NCI-H1092 (cell line): ENCODE measurements around the gene STOM.

Source experiments
- DNase-seq: peaks from one replicate; lab custom pipeline; 2025; lab: John Stamatoyannopoulos, UW

The STOM gene

DNA sequence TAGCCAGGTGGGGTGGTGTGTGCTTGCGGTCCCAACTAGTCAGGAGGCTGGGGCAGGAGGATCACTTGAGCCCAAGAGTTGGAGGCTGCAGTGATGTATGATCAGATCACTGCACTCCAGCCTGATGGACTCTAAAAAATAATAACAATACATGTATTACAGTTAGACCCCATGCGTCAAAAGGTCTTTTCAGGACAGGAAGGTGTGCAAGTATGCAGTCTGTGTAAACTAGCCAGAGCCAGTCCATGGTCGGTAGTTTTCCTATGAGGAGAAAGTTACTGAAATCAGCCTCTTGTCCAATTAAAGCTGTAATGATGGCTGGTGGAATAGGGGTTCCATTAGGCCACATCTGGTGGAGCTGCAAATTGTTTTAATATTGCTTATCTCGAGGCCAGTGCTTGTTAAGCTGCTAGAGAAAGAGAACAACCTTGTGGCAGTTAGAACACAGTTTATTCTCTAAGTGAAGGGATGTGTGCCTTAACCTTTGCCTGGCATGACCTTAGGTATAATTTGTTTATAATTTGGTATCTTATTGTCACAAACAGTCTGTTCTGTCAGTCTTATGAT, 1.5 kb upstream of the STOM start:
- DNase-seq, result no peak

DNA sequence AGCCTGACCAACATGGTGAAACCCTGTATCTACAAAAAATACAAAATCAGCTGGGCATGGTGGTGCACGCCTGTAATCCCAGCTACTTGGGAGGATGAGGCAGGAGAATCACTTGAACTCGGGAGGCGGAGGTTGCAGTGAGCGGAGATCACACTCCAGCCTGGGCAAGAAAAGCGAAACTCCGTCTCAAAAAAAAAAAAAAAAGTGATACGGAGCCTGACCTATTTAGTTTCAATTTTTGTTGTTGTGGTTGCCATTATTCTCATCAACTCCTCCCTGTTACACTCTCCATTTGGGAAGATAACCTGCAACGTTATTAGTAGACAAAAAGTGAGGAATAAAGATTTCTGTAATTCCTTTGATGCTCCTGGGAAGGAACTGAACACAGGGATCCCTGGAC, 1.3 kb downstream of the STOM start:
- no peak for DNase-seq

DNA sequence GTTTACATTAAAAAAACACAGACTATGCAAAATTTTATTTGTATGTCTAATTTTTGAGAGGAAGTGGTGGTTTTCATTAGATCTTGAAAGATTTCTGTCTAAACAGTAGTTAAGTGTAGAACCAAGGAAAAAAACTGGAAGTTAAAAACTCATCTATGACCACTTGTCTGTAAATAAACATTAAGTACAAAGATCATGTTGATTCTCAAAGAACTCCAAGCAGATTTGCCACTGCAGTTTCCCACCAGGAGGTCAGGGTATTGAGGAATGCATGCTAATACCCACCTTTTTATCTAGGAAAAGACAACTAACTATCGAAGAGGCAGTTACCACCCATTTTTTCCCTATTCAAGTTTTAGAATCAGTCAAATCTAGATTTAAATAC, 1.9 kb downstream of the STOM start:
- no peak for DNase-seq

DNA sequence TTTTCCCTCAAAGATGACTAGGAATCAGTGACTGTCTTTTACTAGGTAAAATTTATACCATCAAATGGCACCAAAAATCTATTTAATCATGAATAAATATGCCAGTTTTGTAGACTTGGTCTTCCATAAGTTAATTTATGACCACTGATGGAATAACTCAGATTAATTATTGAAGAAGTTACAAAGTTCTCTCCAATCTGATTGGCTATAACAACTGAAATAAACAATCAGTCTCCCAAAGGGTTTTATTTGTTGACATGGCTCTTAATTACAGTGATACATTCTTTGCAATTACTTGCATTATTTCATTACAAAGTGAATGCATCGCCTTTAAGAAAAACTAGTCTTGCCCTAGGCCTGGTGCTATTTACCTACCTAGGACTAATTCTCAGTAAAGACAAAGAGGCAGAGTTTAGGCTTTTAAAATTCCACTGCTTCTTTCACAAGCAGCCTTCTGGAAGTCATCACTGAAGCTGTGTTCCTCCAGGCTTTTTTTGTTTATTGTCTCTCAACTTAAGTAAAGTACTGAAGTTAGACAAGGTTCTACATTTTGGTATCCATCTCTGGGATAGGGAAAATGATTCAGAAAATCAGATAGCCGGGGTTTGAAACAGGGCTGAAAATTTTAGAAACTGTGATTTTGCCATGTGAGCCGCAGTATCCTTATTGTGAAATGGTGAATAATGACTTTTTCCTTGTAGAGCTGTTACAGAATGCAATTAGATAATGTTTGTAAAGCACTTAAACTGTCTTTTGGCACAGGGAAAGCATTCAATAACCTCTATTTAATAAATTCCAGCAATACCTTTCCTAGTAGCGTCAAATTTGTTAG, 2.5 kb downstream of the STOM start:
- no peak for DNase-seq

DNA sequence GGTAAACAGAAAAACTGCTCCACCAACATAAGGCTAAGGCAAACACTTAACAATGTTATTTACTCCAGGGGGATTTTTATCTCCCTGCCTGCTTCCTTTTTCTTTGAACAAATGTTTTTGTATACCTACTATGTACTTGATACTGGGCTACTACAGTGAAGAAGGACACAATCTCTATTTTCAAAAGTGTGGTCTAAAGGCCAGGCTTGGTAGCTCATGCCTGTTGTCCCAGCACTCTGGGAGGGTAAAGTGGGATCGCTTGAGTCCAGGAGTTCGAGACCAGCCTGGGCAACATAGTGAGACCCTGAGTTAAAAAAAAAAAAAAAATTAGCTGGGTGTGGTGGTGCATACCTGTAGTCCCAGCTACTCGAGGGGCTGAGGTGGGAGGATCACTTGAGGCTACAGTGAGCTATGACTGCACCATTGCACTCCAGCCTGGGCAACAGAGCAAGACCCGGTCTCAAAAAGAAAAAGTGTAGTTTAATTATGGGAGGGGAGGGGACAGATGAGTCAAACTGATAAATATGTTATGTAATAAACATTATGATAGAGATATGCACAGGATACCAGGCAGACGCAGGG, 3.3 kb downstream of the STOM start:
- DNase-seq, result no peak

DNA sequence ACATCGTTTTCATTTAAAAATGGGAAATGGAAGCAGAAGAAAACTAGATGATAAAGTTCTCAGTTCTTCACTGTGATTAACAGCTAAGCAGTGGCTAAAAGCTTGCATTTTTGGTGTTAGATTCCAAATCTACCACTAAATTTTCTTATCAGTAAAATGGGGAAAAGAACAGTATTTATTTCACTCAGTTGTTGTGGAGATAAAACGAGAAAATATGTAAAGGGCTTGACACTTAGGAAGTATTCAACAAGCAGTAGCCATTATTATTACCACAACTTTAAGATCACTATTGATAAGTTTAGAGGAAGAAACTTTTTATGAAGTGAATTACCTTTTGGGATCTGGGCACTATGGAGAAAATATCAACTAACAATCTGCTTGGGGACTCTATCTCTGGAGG, 4.5 kb downstream of the STOM start:
- DNase-seq, result no peak

DNA sequence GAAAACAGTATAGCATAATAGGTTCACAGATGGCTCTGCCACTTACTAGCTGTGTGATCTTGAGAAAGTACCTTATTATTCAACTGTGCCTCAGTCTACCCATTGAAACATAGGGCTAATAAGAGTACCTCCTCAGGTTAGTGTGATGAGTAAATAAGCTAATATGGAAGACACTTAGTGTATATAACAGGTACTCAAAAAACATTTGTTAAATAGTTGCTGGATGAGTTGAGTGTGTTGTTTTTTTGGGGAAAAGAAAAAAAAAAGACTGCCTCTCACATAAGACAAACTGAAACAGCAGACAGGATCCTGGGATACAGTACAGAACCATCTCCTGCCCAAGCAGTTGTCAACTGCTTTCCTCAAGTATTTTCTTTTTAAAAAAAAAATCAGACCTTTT, 5.2 kb downstream of the STOM start:
- DNase-seq, result no peak

DNA sequence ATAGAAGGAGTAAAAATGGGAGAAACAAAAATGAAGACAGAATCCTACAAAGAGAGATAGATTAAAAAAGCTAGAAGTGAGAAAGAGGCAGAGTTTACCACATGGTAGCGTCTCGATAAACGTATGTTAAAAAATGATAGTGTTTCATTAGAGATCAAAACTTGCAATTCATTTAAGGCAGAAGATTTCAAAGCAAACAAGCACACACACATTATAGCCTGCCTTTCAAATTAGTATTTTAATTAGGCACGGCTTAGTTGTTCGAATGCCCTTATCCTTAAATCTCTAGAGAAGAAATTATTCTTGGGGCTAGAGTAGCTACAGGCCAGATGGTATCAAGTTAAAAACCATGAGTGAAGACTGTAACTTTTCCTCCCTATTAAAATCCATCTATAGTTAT, 6.0 kb downstream of the STOM start:
- DNase-seq, result no peak

DNA sequence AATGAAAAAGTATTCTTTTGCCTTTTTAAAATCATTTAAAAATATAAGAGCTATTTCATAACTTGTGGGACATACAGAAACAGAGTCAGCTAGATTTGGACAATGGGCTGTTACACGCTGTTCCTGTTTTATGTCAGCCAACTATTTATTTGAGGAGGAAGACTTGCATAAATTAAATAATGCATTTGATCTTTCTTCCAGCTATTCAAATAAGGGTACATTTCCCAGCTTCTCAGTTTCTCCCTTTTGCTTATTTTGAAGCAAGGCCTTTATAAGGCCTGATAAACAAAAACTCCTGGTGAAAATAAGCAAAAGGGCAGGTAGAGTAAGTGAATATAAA, 6.5 kb downstream of the STOM start:
- DNase-seq, result no peak

DNA sequence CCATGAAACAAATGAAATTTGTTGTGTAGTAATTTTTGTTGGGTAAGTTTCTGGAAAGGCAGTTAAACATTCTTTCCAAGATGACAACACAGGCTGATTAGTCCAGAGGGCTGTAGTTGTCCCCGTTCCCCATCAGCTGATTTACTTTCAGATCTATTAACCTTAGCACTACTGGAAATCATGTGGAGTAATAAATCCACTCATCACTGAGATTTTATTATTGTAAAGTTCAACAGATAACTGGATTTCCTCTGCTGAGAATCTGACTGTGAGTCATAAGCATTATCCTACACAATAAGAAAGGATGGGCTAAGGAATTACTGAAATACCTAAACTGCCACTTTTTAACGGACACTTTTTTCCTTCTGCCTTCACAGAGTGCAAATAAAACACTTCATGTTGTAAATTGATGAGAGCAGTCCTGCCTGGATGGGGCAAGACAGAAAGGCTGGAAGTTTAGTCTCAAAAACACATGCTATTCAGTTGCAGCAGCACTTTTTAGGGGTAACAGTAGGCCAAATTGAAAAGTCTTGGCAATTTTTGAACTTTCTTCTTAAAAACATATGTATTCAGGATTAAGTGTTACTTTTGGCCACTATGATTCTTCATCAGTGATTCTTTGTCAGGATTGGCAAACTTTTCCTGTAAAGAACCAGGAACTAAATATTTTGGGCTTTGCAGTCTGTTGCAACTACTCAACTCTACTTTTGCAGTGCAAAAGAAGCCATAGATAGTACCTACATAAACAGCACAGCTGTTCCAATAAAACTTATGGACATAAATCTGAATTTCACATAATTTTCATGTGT, 7.0 kb downstream of the STOM start:
- no peak for DNase-seq

DNA sequence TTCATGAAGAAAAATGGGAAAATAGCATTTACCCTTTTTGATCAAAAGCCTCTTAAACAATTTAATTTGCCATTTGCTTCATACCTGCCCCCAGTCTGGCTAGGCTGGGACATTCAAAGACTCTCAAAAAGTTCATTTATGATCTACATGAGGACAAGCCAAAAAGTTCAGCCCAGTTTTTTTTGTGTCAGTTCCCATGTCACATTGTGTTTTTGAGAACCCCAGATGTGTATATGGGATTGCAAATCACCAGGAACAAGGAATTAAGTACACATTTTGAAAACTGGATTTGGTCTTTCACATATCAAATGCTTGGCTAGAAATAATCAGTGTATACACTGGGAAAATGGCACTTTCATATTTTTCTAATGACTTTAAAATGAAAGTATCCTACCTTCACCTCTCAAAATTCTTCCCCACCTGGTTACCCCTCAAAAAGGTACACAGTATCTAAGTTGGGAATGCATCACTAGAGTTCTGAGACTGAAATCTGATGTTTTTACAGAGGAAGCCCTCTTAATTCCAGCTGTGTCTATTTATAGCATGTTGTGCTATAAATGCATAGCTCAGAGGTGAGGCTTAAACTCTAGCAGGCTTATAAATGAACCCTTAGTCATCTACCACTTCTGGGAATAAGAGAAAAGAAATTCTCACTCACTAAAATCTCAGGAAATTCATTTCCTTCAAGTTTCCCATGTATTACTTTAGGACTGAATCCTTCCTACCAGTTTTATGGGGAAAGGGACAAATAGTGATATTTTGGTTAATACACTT, 9.3 kb downstream of the STOM start:
- no peak for DNase-seq

DNA sequence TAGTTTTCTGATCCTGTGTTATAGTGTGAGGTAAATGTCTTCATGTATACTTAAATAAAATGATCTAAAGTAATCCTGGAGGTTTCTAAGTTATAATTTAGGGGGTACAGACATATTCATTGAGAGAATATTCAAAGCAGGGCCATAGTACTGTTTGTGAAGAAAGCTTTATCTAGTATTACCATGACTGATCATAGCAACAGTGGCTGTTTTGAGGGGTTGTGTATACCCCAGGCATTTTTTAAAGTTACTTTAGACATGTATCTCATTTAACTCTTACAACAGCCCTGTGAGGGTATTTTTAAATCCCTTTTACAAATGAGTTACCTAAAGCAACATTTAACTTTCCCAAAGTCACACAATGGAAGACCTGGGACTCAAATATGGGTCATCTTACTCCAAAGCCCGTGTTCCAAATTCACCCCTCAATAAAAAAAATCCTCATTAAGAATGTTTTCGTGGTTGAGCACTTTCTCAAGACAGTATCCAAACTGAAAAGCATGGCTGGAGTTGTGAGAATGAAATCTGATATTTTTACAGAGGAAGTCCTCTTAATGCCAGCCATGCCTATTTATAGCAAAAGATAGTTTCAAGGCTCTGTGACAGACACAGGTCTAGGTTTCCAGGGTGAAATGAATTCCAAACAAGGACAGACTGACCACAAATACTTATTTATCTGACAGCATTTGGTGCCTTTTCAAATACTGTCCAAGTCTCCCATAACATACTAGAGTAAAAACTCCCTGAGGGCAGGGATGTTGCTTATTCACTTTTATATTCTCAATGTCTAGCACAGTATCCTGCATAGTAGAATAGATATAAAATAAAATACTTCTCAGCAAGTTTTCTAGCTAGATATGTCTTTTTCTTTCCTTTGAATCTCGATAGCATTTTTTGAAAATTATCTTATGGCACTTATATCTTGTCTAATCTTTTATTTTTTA, 10.4 kb downstream of the STOM start:
- no peak for DNase-seq

DNA sequence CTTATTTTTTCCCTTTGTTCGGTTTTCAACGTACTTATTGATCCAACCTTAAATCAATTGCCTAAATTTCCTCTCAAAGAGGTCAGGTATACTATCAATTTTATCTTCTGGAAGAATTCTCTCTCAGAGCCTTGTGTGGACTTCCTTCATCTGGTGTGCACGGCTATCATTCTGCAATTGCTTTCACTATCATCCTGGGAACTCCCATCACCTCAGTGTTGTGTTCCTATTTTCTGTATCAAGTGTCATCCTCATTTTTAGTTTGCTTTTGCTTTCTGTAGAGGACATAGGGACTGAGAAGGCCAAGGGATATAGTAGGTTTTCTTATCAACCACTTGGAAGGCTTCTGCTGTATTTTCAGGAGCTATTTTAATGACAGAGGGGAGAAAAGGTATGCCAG, 11.3 kb downstream of the STOM start:
- DNase-seq, result no peak

DNA sequence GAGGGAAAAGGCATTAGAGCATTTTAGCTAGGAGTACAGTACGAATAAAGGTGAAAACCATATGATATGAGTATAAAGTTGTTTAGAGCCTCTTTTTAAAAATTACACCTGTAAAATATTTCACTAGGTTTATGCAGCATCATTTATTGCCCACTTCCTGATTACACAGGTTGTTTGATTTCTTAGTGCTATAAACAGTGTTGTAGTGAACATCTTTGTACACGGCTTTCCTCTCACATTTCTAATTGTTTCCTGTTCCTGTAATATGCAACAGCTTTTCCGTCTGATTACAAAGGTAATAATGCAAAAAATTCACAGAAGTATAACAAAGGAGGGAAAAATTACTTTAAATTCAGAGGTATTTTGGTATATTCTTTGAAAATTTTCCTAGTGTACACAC, 13.0 kb downstream of the STOM start:
- DNase-seq, result no peak

DNA sequence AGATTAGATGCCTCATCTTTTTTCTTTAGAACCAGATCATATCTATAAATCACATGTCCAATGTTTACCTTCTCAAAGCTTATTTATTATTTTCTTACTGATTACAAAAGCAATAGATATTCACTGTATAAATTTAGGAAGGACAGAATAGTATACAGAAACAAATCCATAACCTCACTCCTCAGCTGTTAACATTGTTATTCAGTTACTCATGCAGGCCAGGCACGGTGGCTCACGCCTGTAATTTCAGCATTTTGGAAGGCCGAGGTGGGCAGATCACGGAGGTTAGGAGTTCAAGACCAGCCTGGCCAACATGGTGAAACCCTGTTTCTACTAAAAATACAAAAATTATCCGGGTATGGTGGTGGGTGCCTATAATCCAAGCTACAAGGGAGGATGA, 15.3 kb downstream of the STOM start:
- no peak for DNase-seq

DNA sequence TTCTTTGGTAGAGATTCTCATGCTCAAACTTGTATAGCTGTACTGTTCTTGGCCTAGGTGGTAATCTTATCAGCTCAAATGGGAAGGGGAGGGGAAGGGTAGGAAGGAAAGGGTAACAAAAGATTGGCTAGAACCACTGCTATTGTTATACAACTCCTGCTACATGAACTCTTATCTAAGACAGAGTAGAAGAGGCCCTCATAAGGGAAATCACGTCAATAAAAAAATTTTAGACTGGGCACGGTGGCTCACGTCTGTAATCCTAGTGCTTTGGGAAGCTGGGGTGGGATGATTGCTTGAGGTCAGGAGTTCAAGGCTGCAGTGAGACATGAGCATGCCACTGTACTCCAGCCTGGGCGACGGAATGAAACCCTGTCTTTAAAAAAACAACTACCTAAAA, 15.9 kb downstream of the STOM start:
- DNase-seq, result no peak

DNA sequence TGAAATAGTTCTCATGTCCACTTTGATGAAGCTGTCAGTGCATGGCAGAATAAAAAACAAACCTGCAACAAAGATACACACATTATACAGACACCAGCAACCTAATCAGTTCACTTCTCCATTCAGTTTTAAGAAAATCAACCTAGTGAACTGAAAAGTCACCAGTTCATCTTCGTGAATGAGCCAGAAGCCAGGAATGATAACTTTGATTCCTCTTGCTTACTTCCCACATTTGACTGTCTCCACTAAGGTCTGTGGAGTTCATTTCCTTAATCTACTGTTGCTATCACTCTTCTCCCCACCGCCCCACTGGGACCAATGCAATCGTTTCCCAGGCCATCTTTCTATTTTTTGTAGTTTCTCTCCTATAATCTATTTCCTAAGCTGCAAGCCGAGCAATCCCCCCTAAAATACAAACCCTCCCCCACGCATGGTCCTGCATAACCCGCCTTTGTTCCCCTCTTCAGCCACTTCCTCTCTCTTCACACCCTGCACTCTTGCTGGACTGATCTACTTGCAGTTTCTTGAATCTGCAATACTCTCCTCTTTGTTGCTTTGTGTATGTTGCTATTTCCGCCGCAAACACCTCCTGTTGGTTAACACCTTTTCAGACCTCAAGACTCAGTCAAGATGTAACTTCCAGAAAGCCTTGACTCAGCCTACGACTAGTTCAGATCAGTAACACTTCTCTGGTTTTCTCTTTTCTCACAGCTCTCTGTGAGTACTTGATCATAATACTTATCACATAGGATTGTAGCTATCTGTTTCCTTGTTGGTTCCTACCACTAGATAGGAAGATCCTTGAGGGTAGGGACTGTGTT, 16.6 kb downstream of the STOM start:
- DNase-seq, result no peak

DNA sequence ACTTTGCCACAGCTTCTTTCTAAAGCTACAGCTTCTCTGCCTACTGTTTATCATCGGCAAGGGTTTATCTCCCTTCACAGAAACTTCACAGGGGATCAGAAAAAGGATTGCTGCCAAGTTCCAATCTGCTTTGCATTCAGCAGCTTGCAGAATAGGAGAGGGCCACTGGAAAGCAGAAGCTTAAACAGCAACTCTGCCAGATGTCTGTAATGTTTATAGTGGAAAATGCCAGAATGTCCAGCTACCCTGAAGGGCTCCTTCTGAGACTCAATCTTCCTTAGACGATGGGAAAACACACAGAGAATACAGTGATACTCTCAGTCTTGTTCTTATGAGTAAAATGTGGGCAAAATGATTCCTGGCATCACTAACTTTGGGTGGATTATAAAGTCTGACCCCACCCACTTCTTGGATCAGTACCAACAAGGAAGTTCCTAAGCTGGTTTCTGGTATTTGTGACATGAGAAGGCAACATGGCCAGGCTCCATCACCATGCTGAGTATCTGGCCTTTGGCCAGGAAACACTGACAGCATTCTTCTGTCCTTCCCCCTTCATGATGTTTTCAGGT, 19.0 kb downstream of the STOM start:
- peak; percentile 55 for DNase-seq

DNA sequence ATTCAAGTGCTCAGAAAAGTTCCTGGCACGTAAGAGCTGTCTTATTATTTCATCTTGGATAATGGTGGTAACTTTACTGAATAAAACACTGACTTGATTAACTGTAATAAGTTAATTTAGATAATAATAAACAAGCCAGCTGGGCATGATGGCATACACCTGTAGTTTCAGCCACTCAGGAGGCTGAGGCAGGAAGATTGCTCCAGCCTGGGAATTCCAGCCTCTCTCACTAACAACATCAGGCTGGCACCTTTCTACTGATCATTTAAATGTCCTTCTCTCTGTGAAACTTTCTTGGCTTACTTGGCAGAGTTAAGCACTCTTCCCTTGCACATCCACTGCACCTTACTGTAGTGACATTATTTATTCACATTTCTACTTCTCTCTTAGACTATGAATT, 20.0 kb downstream of the STOM start:
- no peak for DNase-seq

DNA sequence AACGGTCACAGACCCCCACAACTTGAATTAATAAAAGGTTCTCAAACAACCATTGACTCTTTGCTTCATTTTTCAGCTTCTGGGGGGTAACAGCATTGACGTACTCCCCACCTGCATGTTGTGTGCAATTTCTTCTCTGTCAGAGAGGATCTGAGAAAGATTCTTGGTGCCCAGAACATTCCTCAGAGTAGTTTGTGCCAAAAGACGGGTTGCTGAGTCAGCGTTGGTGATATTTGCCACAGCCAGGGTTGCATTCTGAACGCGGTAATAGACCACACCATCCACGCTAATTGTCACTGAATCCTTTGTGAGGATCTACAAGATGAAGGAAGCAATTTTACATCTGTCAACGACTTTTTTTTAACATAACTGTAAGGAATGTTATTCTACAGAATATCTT, 21.0 kb downstream of the STOM start:
- no peak for DNase-seq
